ENCODE measurements around the gene ARHGAP24. TPM values are rescaled to one million over a fixed set of nuclear protein-coding genes. Genes with fewer than 3 reads are reported as not detected.

The ARHGAP24 gene
- total RNA-seq, 2 experiments from 2014 or later = 0.30 to 0.53 TPM

- POLR2A ChIA-PET = no interaction called here
- ATAC-seq (ENCODE audit: poor library complexity) = no peak
- Histone ChIP-seq H3K9me3 (ENCODE audit: control insufficient read depth in 1 of 2, insufficient read depth in 1 of 2, low read length in 2 of 2) (peaks cover 0 to 3% of the 10 kb centered on the region in 2 experiments), H3K4me3 (ENCODE audit: low read length) (no peak overlapping the region), H3K4me1 (ENCODE audit: insufficient read depth, low read length) (no peaks in the 10 kb centered on the region), H3K27ac (ENCODE audit: low read depth in 1 of 2, low read length in 2 of 2) (no peak overlapping the region), H3K36me3 (ENCODE audit: insufficient read depth, low read length) (no peaks in the 10 kb centered on the region), H3K27me3 (ENCODE audit: control insufficient read depth in 1 of 2, insufficient read depth in 2 of 2, low read length in 2 of 2) (no peaks in the 10 kb centered on the region)
- no peak for TF ChIP-seq CTCF (IDR thresholded peaks at IDR 0.05)
- Mint-ChIP-seq H3K27me3 (no peaks in the 10 kb centered on the region), H3K27ac (no peak overlapping the region), H3K36me3 (ENCODE audit: low read depth) (no peaks in the 10 kb centered on the region), H3K4me1 (ENCODE audit: low read depth) (no peaks in the 10 kb centered on the region), H3K9me3 (peaks cover under 1% of the 10 kb centered on the region), H3K4me3 (no peak overlapping the region)
- intact Hi-C loops (cut with DNase I, micrococcal nuclease) = no loop called here
- CTCF ChIA-PET = no interaction called here
- DNase-seq = no peak
Observed at GRCh38 chr4:85684676-85685075, 209.7 kb downstream of the ARHGAP24 start.

GRCh38 chr4:85686398-85686797 lies 211.4 kb downstream of the ARHGAP24 start:
- H3K4me1 Mint-ChIP-seq (ENCODE audit: low read depth) = no peaks in the 10 kb centered on the region
- H3K27me3 Mint-ChIP-seq = no peaks in the 10 kb centered on the region
- ChIA-PET CTCF (no interaction called here), POLR2A (no interaction called here)
- H3K27ac Mint-ChIP-seq = no peak overlapping the region
- no peaks in the 10 kb centered on the region for H3K36me3 Mint-ChIP-seq (ENCODE audit: low read depth)
- H3K27me3 ChIP-seq (ENCODE audit: control insufficient read depth in 1 of 2, insufficient read depth in 2 of 2, low read length in 2 of 2) = no peaks in the 10 kb centered on the region
- H3K36me3 ChIP-seq (ENCODE audit: insufficient read depth, low read length) = no peaks in the 10 kb centered on the region
- H3K9me3 ChIP-seq (ENCODE audit: control insufficient read depth in 1 of 2, insufficient read depth in 1 of 2, low read length in 2 of 2) = peaks cover 0 to 3% of the 10 kb centered on the region in 2 experiments
- no peak overlapping the region for H3K27ac ChIP-seq (ENCODE audit: low read depth in 1 of 2, low read length in 2 of 2)
- ATAC-seq (ENCODE audit: poor library complexity) (no peak), DNase-seq (no peak)
- no peaks in the 10 kb centered on the region for H3K4me1 ChIP-seq (ENCODE audit: insufficient read depth, low read length)
- no peak overlapping the region for H3K4me3 Mint-ChIP-seq
- H3K4me3 ChIP-seq (ENCODE audit: low read length) = no peak overlapping the region
- intact Hi-C loops (cut with DNase I, micrococcal nuclease) = no loop called here
- TF ChIP-seq CTCF (IDR thresholded peaks at IDR 0.05) = no peak
- peaks cover 3% of the 10 kb centered on the region for H3K9me3 Mint-ChIP-seq

- no peak overlapping the region for H3K4me3 Mint-ChIP-seq
- intact Hi-C loops (cut with DNase I, micrococcal nuclease) = no loop called here
- no peak for TF ChIP-seq CTCF (IDR thresholded peaks at IDR 0.05)
- H3K27ac Mint-ChIP-seq = no peak overlapping the region
- POLR2A ChIA-PET = no interaction called here
- Histone ChIP-seq H3K9me3 (ENCODE audit: control insufficient read depth in 1 of 2, insufficient read depth in 1 of 2, low read length in 2 of 2) (peaks cover 0 to 4% of the 10 kb centered on the region in 2 experiments), H3K36me3 (ENCODE audit: insufficient read depth, low read length) (no peaks in the 10 kb centered on the region), H3K27ac (ENCODE audit: low read depth in 1 of 2, low read length in 2 of 2) (no peak overlapping the region), H3K4me1 (ENCODE audit: insufficient read depth, low read length) (no peaks in the 10 kb centered on the region), H3K27me3 (ENCODE audit: control insufficient read depth in 1 of 2, insufficient read depth in 2 of 2, low read length in 2 of 2) (no peaks in the 10 kb centered on the region), H3K4me3 (ENCODE audit: low read length) (no peak overlapping the region)
- ATAC-seq (ENCODE audit: poor library complexity) (no peak), DNase-seq (no peak)
- H3K4me1 Mint-ChIP-seq (ENCODE audit: low read depth) = no peaks in the 10 kb centered on the region
- no peaks in the 10 kb centered on the region for H3K36me3 Mint-ChIP-seq (ENCODE audit: low read depth)
- CTCF ChIA-PET = no interaction called here
- H3K27me3 Mint-ChIP-seq = no peaks in the 10 kb centered on the region
- peaks cover 3% of the 10 kb centered on the region for H3K9me3 Mint-ChIP-seq
Observed at GRCh38 chr4:85688055-85688740, 213.2 kb downstream of the ARHGAP24 start.

Measured in CD4-positive, alpha-beta T cell (primary cell).